ENCODE data around the gene SMIM35. TPM values are rescaled to one million over a fixed set of nuclear protein-coding genes. Genes with fewer than 3 reads are reported as not detected.

Gene SMIM35
- total RNA-seq, result not detected in 2 replicates
- polyA plus RNA-seq (2012), result not detected

GRCh38 chr11:118086913-118087768 lies at the start of gene SMIM35:
SMIM35 (minus strand) TSS chr11:118086963; CDS start chr11:118086757, 206 bp downstream.
- DNase-seq (ENCODE audit: low read depth), result no peak

GRCh38 chr11:118136341-118136740 lies 49.6 kb upstream of the SMIM35 start:
- no peak for DNase-seq (ENCODE audit: low read depth)

DNA sequence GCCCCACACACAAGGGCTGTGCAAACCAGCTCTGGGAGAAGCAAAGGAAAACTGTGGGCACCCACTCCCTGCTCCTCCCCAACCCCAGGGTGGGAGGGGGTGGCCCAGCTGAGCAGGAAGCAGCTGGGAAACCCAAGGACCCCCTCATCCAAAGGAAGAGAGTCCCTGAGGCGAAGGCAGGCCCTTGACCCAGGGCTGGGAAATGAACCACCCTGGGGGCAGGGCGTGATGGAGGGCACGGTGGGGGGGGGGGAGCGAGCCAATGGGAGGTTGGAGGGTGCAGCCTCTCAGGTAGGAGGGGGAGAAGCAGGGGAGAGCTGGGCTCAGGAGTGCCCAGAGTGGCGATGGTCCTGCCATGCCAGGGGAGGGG lies 49.0 kb upstream of the SMIM35 start:
- DNase-seq (ENCODE audit: low read depth), result no peak

DNA sequence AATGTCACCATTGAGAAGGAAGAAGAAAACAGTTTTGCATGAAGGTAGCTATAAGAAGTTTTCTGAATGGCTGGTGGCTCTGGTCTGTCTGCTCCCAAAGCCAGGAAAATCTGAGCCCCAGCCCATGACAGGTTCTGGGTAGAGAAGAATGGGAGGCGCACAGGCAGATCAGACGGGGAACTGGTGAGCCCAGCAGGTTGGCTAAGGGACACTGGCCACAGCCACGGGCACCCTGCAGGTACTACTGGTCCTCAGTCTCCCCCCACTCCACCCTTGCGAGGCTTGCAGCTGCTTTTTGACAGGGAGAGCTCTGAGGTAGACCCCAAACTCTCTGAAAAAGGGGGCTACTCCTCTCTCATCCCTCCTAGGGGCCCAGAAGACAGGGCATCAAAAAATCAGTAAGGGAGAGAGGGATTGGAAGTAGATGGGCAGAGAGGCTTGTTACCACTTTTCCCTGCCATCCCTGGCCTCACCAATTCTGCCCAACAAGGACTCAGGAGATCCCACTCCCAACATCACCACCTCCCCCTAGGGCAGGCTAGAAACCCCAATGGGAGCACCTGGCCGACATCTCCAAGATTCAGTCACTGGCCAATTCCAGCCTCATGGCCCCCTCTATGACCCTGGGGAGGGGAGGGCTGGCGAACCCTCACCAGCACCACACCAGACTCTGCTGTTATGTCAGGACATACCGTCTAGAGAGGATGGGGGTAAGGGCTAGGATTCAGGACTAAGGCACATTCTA lies 48.5 kb upstream of the SMIM35 start:
- no peak for DNase-seq (ENCODE audit: low read depth)

DNA sequence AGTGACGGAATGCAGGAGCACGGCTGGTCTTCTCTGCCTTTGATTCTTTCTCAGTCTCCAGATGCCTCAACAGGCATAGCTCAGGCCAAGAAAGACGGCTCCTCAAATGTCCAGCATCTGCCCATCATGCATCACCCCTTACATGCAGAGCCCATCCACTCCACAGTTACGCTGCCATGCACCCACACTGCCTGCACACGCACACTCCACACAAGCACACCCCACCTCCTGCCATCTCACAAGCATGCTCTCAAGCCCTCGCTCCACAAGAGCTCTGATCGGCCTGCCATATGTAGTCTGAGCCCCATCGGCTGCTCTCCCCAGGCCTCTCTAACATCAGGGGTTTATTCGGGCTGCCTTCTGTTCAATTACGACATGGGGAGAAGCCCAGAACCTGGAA lies 47.1 kb upstream of the SMIM35 start:
- no peak for DNase-seq (ENCODE audit: low read depth)

DNA sequence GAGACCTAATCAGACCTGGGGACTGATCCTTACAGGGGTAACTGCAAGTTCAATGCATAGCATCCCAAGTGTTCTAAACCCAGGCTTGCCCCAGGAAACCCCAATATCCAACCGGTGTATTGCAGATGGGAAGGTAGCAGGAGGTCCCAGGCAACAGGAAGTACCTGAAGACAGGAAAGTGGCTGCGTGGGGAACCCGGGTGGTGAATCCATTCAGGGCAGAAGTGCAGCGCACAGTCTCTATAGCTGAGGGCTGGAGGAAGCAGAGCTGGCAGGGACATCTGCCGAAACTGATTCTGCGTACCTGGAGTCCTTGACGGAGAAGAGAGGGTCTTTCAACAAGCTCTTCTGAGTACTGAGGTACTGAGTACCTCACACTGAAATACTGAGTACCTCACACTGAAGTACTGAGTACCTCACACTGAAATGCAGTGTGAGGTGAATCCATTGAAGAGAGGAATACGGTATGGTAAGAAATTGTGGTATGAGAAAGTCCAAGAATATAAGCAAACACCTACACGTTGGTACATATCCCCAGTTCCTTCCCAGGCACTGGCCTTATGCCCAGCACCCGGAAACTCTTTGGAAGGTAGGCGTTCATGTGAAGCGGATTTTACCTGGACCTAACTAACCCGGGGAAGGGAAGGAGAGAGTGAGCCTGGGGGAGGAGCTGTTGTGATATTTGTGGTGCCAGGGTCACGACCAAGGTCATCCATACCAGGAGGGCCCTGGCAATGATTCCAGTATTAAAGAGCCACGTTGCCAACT lies 45.8 kb upstream of the SMIM35 start:
- DNase-seq (ENCODE audit: low read depth), result no peak

DNA sequence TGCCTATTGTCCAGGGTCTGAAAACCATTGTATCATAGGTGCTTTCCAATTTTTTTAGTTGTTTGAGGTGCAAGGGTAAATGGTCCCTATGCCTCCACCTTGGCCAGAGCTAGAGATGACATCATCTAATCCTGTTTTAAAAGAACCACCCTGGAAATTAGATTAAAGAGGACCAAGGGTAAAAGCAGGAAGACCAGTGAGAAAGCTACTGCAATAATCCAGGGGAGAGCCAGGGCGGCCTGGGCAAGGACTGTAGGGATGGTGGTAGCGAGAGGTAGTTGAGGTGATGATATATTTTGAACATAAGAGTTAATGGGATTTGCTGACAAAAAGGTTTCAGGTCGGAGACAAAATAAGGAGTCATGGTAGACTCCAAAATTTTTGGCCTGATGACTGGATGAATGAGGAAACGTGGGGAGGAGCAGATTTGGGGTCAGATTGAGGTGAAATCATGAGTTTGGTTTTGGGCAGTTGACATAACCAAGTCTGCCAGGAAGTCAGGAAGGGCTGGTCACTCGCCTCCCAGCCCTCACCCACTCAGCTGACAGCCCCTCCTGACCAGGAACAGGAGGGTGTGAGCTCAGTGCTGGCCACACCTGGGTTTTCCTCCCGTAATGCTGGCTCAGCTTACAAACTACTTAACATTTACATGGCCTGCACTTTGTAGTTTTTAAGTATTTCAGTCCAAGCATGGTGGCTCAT lies 42.9 kb upstream of the SMIM35 start:
- DNase-seq (ENCODE audit: low read depth), result no peak

GRCh38 chr11:118128721-118129470 lies 42.1 kb upstream of the SMIM35 start:
- DNase-seq (ENCODE audit: low read depth), result no peak

- no peak for DNase-seq (ENCODE audit: low read depth)
Observed at GRCh38 chr11:118128310-118128709, 41.5 kb upstream of the SMIM35 start.

- no peak for DNase-seq (ENCODE audit: low read depth)
Observed at GRCh38 chr11:118126082-118126838, 39.5 kb upstream of the SMIM35 start.

DNA sequence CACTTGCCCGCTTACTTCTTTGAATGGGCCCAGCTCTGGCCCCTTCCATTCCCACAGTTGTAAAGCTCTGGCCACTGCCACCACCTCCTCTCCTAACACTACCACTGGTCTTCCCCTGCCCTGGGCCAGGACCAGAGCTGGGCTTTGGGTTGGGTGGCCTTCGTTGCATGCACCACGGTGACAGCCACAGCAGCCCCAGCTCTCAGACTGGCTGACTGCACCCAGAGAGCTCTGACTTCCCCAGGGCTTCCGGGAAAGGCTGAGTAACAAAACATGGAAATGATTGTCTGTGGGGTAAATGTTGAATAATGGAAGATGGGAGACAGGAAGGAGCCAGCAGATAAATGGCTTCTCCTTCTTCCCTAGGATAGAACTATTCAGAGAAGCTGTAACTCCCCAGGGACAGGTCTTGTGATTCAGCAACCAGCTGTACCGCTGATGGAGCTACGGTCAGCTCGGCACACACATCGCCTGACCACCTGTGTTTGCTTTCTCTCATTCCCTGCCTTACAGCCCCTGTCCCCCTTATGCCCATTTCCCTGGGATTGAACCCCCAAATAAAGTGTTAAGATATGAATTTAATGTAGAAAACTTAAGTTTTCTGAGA lies 38.3 kb upstream of the SMIM35 start:
- DNase-seq (ENCODE audit: low read depth), result peak; percentile 7

DNA sequence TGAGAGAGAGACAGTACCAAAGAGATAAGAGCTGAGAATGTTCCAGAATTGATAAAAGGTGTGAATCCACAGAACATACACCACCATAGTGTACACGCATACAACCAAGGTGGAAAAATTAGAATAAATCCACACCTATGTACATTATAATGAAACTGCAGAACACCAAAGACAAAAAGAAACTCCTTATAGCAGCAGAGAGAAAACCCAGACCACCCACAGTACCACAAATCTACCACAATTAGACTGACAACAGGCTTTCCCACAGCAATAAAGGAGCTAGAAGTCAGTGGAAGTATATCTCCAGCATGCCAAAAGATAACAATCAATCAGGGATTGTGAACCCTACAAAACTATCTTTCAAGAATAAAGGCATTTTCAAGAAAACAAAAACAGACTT lies 34.0 kb upstream of the SMIM35 start:
- no peak for DNase-seq (ENCODE audit: low read depth)

- DNase-seq (ENCODE audit: low read depth), result no peak
Observed at GRCh38 chr11:118117790-118118601, 31.2 kb upstream of the SMIM35 start.

DNA sequence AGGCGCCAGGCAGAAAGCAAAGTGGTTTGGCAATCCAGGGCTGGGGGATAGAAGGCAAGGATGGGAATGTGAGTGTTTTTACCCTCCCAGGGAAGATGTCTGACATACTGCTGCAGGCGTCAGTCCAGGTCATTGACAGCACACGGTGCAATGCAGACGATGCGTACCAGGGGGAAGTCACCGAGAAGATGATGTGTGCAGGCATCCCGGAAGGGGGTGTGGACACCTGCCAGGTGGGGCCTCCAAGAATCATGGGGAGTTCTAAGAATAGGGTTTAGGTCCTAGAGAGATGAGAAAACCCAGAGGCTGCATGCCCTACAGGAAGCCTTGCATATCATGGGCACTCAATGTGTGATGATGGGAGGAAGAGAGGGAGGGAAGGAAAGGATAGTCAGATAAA lies 28.3 kb upstream of the SMIM35 start:
- DNase-seq (ENCODE audit: low read depth), result no peak

- no peak for DNase-seq (ENCODE audit: low read depth)
Observed at GRCh38 chr11:118114266-118114665, 27.5 kb upstream of the SMIM35 start.

DNA sequence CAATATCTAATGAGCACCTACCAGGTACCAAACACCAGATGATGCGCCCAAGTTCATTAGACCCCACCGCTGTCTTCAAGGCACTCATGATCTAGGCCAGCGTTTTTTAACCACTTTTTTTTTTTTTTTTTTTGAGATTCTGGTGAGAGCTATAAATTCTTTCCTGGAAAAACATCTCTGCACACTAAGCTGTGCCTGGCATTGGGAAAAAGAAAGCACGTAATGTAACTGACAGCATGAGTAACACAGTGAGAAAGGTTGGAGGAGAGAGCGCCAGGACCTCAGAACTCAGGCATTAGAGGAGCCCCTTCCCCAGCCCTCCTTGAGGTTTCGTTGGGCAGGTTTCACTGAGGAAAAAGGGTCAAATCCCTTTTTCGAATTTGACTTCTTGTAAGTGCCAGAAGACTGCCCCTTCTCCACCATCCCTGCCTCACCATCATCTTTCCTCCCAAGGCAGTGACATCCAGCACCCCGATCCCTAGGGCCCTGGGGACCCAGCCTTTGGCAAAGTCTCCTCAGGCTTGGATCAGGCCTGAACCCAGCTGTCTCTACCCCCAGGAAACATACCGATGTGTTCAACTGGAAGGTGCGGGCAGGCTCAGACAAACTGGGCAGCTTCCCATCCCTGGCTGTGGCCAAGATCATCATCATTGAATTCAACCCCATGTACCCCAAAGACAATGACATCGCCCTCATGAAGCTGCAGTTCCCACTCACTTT lies 26.1 kb upstream of the SMIM35 start:
- no peak for DNase-seq (ENCODE audit: low read depth)

DNA sequence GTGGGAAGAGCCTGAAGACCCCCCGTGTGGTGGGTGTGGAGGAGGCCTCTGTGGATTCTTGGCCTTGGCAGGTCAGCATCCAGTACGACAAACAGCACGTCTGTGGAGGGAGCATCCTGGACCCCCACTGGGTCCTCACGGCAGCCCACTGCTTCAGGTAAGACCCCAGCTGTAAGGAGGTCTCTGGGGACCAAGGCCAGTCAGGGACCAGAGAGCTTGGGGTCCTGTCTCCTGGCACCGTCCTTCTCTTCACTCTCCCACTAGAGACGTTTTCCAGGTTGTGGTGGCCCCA lies 24.9 kb upstream of the SMIM35 start:
- no peak for DNase-seq (ENCODE audit: low read depth)
